Suprapubic skin (tissue), 3 donors: Measurements from ENCODE around the gene FOS.

Source experiments
- POLR2A ChIP-seq, 2 donors: fragments of 450-650 bp; IDR thresholded peaks; one replicate each; pipeline ENCODE4 v1.6.1; 2017; ENCODE audit warnings: antibody characterized with exemption in 2 of 2, mild to moderate bottlenecking in 2 of 2, moderate library complexity in 2 of 2
- TF ChIP-seq, protein P1 (sequence below), 2 donors: fragments of 200-600 bp in 1 of 2; fragments of 450-650 bp in 1 of 2; sonication (generic) in 1 of 2; IDR thresholded peaks; one replicate each; pipeline ENCODE4 v1.5.1; 2016 to 2019; ENCODE audit warnings: antibody characterized with exemption in 2 of 2, mild to moderate bottlenecking in 1 of 2, moderate library complexity in 1 of 2

DNA sequence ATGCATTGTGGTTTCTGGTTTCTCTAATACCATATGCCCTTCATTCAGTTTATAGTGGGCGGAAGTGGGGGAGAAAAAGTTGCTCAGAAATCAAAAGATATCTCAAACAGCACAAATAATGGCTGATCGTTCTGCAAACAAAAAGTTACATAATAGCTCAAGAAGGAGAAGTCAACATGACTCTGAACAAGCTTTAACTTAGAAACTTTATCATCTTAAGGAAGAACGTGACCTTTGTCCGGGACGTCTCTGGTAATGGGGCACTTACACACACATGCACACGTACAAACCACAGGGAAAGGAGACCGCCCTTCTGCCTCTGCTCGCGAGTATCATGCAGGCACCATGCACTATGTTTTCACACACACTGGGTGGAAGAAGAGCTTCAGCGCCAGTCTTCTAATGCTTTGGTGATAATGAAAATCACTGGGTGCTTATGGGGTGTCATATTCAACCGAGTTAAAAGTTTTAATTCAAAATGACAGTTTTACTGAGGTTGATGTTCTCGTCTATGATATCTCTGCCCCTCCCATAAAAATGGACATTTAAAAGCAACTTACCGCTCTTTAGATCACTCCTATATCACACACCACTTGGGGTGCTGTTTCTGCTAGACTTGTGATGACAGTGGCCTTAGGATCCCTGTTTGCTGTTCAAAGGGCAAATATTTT, 4.7 kb downstream of the FOS start:
- TF ChIP-seq, protein P1, sequence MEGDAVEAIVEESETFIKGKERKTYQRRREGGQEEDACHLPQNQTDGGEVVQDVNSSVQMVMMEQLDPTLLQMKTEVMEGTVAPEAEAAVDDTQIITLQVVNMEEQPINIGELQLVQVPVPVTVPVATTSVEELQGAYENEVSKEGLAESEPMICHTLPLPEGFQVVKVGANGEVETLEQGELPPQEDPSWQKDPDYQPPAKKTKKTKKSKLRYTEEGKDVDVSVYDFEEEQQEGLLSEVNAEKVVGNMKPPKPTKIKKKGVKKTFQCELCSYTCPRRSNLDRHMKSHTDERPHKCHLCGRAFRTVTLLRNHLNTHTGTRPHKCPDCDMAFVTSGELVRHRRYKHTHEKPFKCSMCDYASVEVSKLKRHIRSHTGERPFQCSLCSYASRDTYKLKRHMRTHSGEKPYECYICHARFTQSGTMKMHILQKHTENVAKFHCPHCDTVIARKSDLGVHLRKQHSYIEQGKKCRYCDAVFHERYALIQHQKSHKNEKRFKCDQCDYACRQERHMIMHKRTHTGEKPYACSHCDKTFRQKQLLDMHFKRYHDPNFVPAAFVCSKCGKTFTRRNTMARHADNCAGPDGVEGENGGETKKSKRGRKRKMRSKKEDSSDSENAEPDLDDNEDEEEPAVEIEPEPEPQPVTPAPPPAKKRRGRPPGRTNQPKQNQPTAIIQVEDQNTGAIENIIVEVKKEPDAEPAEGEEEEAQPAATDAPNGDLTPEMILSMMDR (IDR thresholded peaks at IDR 0.05) = no peak
- no peak for TF ChIP-seq POLR2A (IDR thresholded peaks at IDR 0.05)
